CD4-positive, alpha-beta T cell treated with Interleukin-6 at 100 ng/mL for 8 hours (primary cell): ENCODE results near the gene ADGRL3.

Source experiments
- DNase-seq: peaks from one replicate; pipeline ENCODE4 v3.0.0-alpha.2; 2020; ENCODE audit warnings: mixed read lengths, low spot score

The ADGRL3 gene

DNA sequence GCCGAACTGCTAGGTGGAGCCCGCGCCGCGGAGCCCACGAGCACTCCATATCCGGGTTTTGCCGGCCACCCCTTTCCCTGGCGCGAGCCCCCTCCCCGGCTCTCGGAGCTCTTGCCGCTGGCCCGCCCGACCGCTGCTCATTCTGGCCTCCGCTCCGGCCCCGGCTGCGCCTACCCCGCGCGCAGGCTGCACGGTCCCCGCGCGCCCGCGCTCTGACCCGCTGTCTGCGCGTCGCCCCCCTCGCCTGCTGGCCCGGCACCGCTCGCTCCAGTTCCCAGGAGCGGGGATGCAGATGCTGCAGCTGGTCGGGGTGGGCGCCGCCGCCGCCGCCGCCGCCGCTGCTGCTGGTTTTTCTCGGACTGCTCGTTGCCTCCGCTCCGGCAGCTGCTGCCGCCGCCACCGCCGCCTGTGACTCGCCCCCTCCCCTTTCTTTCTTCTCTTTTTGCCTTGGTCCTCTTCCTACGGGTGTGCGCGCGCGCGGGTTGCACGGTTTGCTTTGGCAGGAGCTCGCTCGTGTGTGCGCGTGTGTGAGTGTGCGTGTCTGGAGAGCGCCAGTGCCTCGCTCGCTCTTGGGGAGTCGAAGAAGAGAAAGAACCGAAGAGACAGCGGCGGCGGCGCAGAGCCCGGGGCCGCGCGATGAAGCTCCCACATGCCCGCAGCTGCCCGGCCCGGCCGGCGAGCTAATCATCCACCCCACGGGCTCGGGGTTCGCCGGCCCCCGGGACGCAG is at the start of gene ADGRL3:
ADGRL3 (plus strand) TSS at position 140 of the 729 bp plus-strand sequence.
- no peak for DNase-seq

- DNase-seq: no peak
These were observed 47.7 kb upstream of the ADGRL3 start for GRCh38 chr4:61152433-61152832.

- DNase-seq: no peak
These were observed 39.6 kb upstream of the ADGRL3 start for GRCh38 chr4:61160478-61160877.

GRCh38 chr4:61162116-61162515 is 38.0 kb upstream of the ADGRL3 start:
- DNase-seq: no peak

DNA sequence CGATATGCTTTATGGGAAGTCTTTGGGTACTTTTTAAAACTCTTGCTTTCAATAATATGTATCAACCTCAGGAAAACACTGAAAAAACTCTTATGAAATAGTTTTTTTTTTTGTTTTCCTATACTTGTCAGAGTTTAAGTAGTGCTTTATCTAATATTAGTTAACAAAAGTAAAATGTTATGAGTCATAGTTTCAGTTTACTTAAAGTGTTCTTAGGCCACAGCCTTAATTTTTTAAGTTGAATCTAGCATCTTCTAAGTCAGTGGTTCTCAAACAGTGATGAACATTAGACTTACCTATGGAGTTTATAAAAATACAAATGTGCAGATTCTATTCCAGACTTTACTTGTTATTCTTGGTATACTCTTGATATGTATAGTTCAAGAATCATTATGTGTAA is 26.3 kb upstream of the ADGRL3 start:
- DNase-seq: no peak

GRCh38 chr4:61175495-61175894 is 24.6 kb upstream of the ADGRL3 start:
- DNase-seq: no peak

- DNase-seq: no peak
These were observed 22.8 kb upstream of the ADGRL3 start for GRCh38 chr4:61177367-61177766.

DNA sequence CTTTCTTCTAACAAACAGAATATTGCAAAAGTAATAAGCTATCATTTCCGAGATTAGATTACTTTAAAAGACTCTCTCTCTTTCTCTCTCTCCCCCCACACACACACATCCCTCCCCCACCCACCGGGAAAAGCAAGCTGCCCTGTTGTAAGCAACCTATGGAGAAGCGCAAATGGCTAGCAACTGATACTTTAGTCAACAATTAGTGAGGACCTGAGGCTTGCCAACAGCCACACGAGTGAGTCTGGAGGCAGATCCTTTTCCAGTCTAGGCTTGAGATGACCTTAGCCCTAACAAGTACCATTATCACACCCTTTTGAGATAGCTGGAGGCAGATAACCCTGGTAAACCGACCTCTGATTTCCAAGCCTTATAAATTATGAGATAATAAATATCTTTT is 19.7 kb upstream of the ADGRL3 start:
- no peak for DNase-seq

GRCh38 chr4:61182915-61183314 is 17.2 kb upstream of the ADGRL3 start:
- DNase-seq: no peak

DNA sequence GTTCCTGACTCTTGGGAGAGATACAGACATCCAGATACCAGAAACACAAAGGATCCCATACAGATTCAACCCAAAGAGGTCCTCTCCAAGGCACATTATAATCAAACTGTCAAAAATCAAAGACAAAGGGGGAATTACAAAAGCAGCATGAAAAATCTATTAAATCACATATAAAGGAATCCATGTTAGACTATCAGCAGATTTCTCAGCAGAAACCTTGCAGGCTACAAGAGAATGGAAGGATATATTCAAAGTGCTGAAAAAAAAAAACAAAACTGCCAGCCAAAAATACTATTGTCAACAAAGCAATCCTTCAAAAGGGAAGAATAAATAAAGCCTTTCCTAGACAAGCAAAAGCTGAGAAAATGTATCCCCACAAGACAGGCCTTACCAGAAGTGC is 14.8 kb upstream of the ADGRL3 start:
- DNase-seq: no peak

DNA sequence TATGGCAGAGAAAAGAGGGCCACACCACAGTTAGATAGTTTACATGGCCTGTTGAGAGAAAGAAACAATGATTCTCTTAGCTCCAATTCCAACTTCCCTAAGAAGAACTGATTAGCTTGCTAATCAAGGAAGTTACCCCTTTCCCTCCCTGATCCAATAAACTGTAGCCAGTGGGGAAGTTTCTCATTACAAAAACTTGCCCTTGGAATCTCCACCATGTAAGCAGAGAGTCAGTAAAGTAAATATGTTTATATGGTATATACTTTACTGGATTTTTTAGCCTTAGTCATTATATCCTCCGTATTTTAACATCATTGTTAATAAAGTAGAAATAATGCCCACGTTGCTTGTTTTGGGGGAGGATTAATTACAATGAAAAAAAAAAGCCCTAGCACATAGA is 7.7 kb upstream of the ADGRL3 start:
- DNase-seq: no peak

DNA sequence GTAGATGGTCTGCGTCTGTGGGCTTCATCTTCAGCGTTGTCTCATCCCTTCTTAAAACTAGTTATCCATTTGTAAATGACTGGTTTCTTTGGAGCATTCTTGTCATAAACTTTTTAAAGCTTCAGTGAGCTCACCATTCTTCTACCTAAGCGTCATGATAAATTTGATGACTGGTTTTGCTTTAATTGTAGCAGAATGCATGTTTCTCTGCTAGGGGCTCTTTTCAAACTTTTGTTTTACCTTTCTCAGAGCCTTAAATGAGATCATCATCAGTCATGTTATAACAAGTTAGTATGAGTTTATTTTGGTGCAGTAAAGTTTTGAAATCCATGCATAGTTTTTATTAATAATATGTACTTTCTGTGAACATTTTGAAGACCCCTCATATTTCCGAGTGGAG is 6.3 kb upstream of the ADGRL3 start:
- no peak for DNase-seq

DNA sequence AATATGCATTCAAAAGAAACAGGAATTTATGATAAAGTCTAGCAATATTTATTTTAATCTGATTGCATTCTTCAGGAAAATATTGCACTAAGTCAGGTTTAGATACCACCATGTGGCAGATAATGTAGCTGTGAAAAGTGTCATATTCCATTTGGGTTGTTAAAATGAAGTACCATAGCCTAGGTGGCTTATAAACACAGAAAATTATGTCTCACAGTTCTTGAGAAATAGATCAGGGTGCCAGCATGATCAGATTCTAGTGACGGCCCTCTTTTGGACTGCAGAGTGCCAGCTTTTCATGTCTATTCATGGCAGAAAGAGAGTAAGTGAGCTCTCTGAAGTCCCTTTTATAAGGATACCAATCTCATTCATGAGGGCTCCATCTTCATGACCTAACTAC is 5.6 kb upstream of the ADGRL3 start:
- DNase-seq: no peak

DNA sequence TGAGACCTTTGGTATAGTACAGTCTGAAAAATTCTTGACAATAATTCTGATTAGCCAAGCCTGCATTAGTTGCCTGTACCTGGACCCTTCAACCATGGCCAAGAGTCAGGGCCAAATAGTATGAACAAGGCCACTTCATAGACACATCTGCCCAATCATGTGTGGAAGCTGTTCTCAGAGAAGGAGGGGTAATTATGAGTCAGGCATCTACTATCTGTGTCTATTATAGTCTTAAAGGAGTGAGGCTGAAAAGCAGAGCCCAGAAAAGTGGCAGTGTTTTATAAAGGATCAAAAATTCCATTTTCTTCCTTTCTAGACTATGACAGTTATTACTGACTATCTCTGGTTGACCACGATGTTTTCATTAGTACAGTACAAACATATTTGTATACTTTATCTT is 5.0 kb upstream of the ADGRL3 start:
- no peak for DNase-seq

DNA sequence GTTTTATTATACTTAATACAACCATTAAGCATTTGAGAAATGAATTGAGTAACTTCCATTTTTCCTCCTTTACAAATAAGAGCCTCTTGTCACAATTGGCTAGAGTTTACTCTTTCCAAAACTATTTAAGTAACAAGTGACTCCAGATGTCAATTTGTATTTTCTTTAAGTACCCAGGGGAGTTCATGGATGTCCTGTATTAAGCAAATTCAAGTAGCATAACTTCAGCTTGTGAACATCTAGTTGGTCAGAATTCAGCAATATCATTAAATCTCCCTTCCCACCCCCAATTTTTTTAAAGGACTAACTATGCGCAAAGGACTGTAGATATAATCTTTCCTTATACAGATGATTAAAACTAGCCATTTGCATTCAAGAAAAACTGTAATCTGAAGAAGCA is 1.4 kb upstream of the ADGRL3 start:
- no peak for DNase-seq

DNA sequence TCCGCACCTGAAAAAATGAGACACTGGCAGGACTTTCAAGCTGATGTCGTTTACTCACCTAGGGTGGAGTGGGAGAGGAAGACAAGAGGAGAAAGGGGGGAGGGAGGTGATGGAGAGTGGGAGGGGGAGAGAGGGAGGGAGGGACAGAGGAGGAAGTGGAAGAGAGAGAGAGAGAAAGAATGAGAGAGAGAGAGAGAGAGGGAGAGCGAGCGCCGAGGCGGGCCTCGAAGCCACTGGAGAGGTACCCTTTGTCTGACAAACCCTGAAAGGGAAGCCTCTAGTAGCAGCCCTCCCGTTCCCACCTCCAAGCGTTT is 296 bp upstream of the ADGRL3 start:
- DNase-seq: no peak

- no peak for DNase-seq
These were observed 895 bp downstream of the ADGRL3 start for GRCh38 chr4:61200916-61201526.

DNA sequence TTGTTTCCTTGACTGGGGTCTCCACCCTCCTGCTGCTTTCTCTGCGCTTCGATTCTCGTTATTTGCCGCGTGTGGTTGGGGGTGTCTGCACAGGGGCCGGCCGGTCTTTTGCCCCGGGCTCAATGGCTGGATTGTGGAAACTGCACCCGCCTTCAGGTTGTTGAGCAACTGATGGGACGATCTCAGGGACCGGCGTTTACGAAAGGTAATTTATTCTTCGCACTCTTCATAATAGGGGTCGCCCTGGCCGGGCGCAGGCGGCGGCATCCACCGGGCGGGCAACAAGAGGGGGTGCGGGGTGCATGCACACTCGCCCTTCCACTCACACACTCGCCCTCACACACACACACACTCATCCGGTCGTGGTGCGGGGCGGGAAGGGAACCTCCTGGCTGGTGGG is 1.4 kb downstream of the ADGRL3 start:
- DNase-seq: no peak

- DNase-seq: no peak
These were observed 2.0 kb downstream of the ADGRL3 start for GRCh38 chr4:61201961-61202637.

GRCh38 chr4:61202638-61203435 is 2.7 kb downstream of the ADGRL3 start:
- no peak for DNase-seq

GRCh38 chr4:61203436-61203790 is 3.3 kb downstream of the ADGRL3 start:
- DNase-seq: no peak

GRCh38 chr4:61204353-61205060 is 4.4 kb downstream of the ADGRL3 start:
- DNase-seq: no peak
